Calu3 (cell line): ENCODE results near the gene DCST2. TPM values are rescaled to one million over a fixed set of nuclear protein-coding genes. Genes with fewer than 3 reads are reported as not detected.
A peak's percentile ranks its signal among the peaks of the same experiment; 100 is the strongest.

Source experiments
- BruUV-seq: library from RNA; stranded (reverse); fragments of 400-500 nt; replicated peaks from 2 replicates; lab custom pipeline; 2021; lab: Mats Ljungman, UMichigan
- CTCF ChIA-PET: fragments of 300-600 bp; sonication (Branson Sonifier 250); formaldehyde crosslinking; loops from one replicate; lab custom pipeline; 2022; ENCODE audit warnings: antibody characterized with exemption; lab: Charles Lee
- DNase-seq: peaks from one replicate; pipeline ENCODE4 v3.0.0; 2022
- H3K27ac Mint-ChIP-seq: one replicate; pipeline ENCODE4 v1.8.0; 2022; ENCODE audit warnings: mixed read lengths; ENCODE audit not compliant: unreplicated experiment
- H3K27me3 Mint-ChIP-seq: one replicate; pipeline ENCODE4 v1.8.0; 2022; ENCODE audit warnings: mixed read lengths; ENCODE audit not compliant: unreplicated experiment
- H3K36me3 Mint-ChIP-seq: one replicate; pipeline ENCODE4 v1.8.0; 2022; ENCODE audit warnings: mild to moderate bottlenecking, moderate library complexity, mixed read lengths; ENCODE audit not compliant: insufficient read depth, unreplicated experiment
- H3K4me1 Mint-ChIP-seq: one replicate; pipeline ENCODE4 v1.8.0; 2022; ENCODE audit warnings: mild to moderate bottlenecking, low read depth, mixed read lengths; ENCODE audit not compliant: unreplicated experiment
- H3K4me3 Mint-ChIP-seq: one replicate; pipeline ENCODE4 v1.8.0; 2022; ENCODE audit warnings: mild to moderate bottlenecking, low read depth, moderate library complexity, mixed read lengths; ENCODE audit not compliant: unreplicated experiment
- H3K9me3 Mint-ChIP-seq: one replicate; pipeline ENCODE4 v1.8.0; 2022; ENCODE audit warnings: low read depth, mixed read lengths; ENCODE audit not compliant: unreplicated experiment
- CTCF ChIP-seq: fragments of 200-600 bp; IDR thresholded peaks from one replicate; pipeline ENCODE4 v1.8.0; 2022; ENCODE audit warnings: antibody characterized with exemption; ENCODE audit not compliant: unreplicated experiment
- intact Hi-C: fragments of 100-400 bp; cut with micrococcal nuclease; formaldehyde crosslinking; loops from one replicate; pipeline ENCODE4 v1.10.0; 2022; ENCODE audit not compliant: unreplicated experiment
- total RNA-seq: library from RNA; stranded (reverse); gene quantifications from 2 replicates; pipeline ENCODE4 v1.2.3, GENCODE V29; 2022

Gene DCST2
- total RNA-seq, 1 experiment from 2014 or later: 1.4 TPM

GRCh38 chr1:154973344-154974101 is 60.1 kb downstream of the DCST2 start:
- CTCF ChIA-PET: interaction anchor here (0.6 to 1.1 kb wide), 17 partner anchors 10 to 194 kb away, joined by 3 to 14 read pairs (median 4); partner anchors contain the start of genes FLAD1, PBXIP1 and ZBTB7B
- Mint-ChIP-seq H3K4me1 (peaks cover 36% of the 10 kb centered on the region), H3K36me3 (peaks cover 11% of the 10 kb centered on the region), H3K27ac (no peak overlapping the region), H3K9me3 (no peaks in the 10 kb centered on the region), H3K27me3 (no peaks in the 10 kb centered on the region), H3K4me3 (no peak overlapping the region)
- intact Hi-C loops: loop anchor here (1.0 to 5.0 kb wide), 2 partner anchors 28 to 89 kb away; partner anchors contain the start of gene EFNA4
- peak; percentile 99 for DNase-seq
- BruUV-seq: no TSS peak
- no peak for TF ChIP-seq CTCF

- no peak overlapping the region for H3K27ac Mint-ChIP-seq
- BruUV-seq: TSS peak; percentile 66
- CTCF ChIA-PET: interaction anchor here (0.5 to 1.8 kb wide), 11 partner anchors 11 to 89 kb away, joined by 3 to 12 read pairs (median 5); partner anchors contain the start of genes FLAD1 and PYGO2
Measured at GRCh38 chr1:154972517-154973343, 60.9 kb downstream of the DCST2 start.

GRCh38 chr1:154972213-154972516 is 61.4 kb downstream of the DCST2 start:
- no peak for TF ChIP-seq CTCF
- no peak for DNase-seq
- Mint-ChIP-seq H3K9me3 (no peaks in the 10 kb centered on the region), H3K36me3 (peaks cover 22% of the 10 kb centered on the region), H3K4me3 (no peak overlapping the region), H3K27ac (no peak overlapping the region), H3K27me3 (no peaks in the 10 kb centered on the region), H3K4me1 (peaks cover 36% of the 10 kb centered on the region)
- no TSS peak for BruUV-seq
- CTCF ChIA-PET: interaction anchor here (0.5 to 1.8 kb wide), 7 partner anchors 11 to 269 kb away, joined by 3 to 12 read pairs (median 5); partner anchors contain the start of gene PYGO2
- intact Hi-C loops: loop anchor here (5.0 kb wide), 1 partner anchor 90 kb away; the partner anchor contains the start of gene EFNA4

More at GRCh38 chr1:154972517-154973343, 60.9 kb downstream of the DCST2 start:
- peaks cover 36% of the 10 kb centered on the region for H3K4me1 Mint-ChIP-seq
- no peaks in the 10 kb centered on the region for H3K9me3 Mint-ChIP-seq
- H3K27me3 Mint-ChIP-seq: no peaks in the 10 kb centered on the region
- H3K4me3 Mint-ChIP-seq: no peak overlapping the region
- TF ChIP-seq CTCF: no peak
- intact Hi-C loops: loop anchor here (5.0 kb wide), 1 partner anchor 90 kb away; the partner anchor contains the start of gene EFNA4
- peak; percentile 85 for DNase-seq
- H3K36me3 Mint-ChIP-seq: peaks cover 16% of the 10 kb centered on the region

GRCh38 chr1:154971341-154971998 is 62.1 kb downstream of the DCST2 start:
- Mint-ChIP-seq H3K4me1 (peaks cover 36% of the 10 kb centered on the region), H3K27me3 (no peaks in the 10 kb centered on the region), H3K27ac (peak overlapping the region; percentile 69), H3K9me3 (no peaks in the 10 kb centered on the region), H3K36me3 (peaks cover 24% of the 10 kb centered on the region), H3K4me3 (peak overlapping the region; percentile 53)
- DNase-seq: no peak
- BruUV-seq: no TSS peak
- intact Hi-C loops: loop anchor here (5.0 kb wide), 1 partner anchor 91 kb away; the partner anchor contains the start of gene EFNA4
- no peak for TF ChIP-seq CTCF
- CTCF ChIA-PET: interaction anchor here (0.7 to 1.8 kb wide), 5 partner anchors 10 to 269 kb away, joined by 4 to 12 read pairs (median 7); partner anchors contain the start of gene PYGO2
